NB4 (cell line): ENCODE measurements around the gene GATM.
A peak's percentile ranks its signal among the peaks of the same experiment; 100 is the strongest.

Experiments used
- CTCF ChIP-seq: IDR thresholded peaks from one replicate; pipeline ENCODE4 v1.5.1; 2012; ENCODE audit warnings: low read depth, low read length
- MYC ChIP-seq: IDR thresholded peaks from 2 replicates; pipeline ENCODE4 v1.6.1; 2011; ENCODE audit warnings: low read depth, low read length
- POLR2A ChIP-seq: IDR thresholded peaks from 2 replicates; pipeline ENCODE4 v1.6.1; 2011; ENCODE audit warnings: mild to moderate bottlenecking; ENCODE audit not compliant: insufficient read length; ENCODE audit errors: extremely low read depth

- TF ChIP-seq CTCF (peak; percentile 55), POLR2A (no peak), MYC (no peak)
Observed at GRCh38 chr15:45399381-45400212, 21.3 kb upstream of the GATM start.
